OCI-LY7 (cell line): ENCODE results near the gene CD300LF. TPM values are rescaled to one million over a fixed set of nuclear protein-coding genes. Genes with fewer than 3 reads are reported as not detected.

ENCODE experiments used
- BruUV-seq: library from RNA; stranded (reverse); fragments of 400-500 nt; replicated peaks from 2 replicates; lab custom pipeline; 2021; lab: Mats Ljungman, UMichigan
- CTCF ChIA-PET: fragments of 300-600 bp; sonication (Branson Sonifier 250); formaldehyde crosslinking; loops from one replicate; lab custom pipeline; 2022; ENCODE audit warnings: antibody characterized with exemption; ENCODE audit not compliant: unreplicated experiment; lab: Charles Lee
- POLR2A ChIA-PET: fragments of 300-600 bp; sonication (Branson Sonifier 250); formaldehyde crosslinking; loops from one replicate; lab custom pipeline; 2022; ENCODE audit warnings: antibody characterized with exemption; lab: Charles Lee
- DNase-seq: peaks from one replicate; pipeline ENCODE4 v3.0.0-alpha.2; 2015; ENCODE audit warnings: low spot score
- H2AFZ ChIP-seq: fragments of 200-600 bp; sonication (generic), shearing (Covaris generic); 2 replicates; pipeline ENCODE4 v1.6.1; 2014; ENCODE audit warnings: mild to moderate bottlenecking, antibody characterized with exemption, low read length, moderate library complexity
- H3K27ac ChIP-seq: fragments of 200-600 bp; sonication (generic); 2 replicates; pipeline ENCODE4 v1.5.1; 2014; ENCODE audit warnings: mixed run types, low read depth, mild to moderate bottlenecking, moderate library complexity, low read length, inconsistent platforms; ENCODE audit not compliant: poor library complexity, severe bottlenecking
- H3K36me3 ChIP-seq: fragments of 200-600 bp; sonication (generic); 2 replicates; pipeline ENCODE4 v1.6.1; 2014; ENCODE audit warnings: mild to moderate bottlenecking, antibody characterized with exemption, low read length, moderate library complexity, mixed read lengths; ENCODE audit not compliant: insufficient read depth
- H3K4me1 ChIP-seq: fragments of 200-600 bp; sonication (generic); 2 replicates; pipeline ENCODE4 v1.5.1; 2014; ENCODE audit warnings: mild to moderate bottlenecking, low read length; ENCODE audit not compliant: insufficient read depth, poor library complexity, severe bottlenecking
- H3K4me2 ChIP-seq: fragments of 200-600 bp; sonication (generic); 2 replicates; pipeline ENCODE4 v1.6.1; 2014; ENCODE audit warnings: mild to moderate bottlenecking, low read length
- H3K4me3 ChIP-seq: fragments of 200-600 bp; sonication (generic); 2 replicates; pipeline ENCODE4 v1.5.1; 2014; ENCODE audit warnings: mild to moderate bottlenecking, low read depth, low read length; ENCODE audit not compliant: poor library complexity, severe bottlenecking
- H3K79me2 ChIP-seq: fragments of 200-600 bp; sonication (generic); 2 replicates; pipeline ENCODE4 v1.6.1; 2016; ENCODE audit warnings: low read depth, mild to moderate bottlenecking, low read length, moderate library complexity, mixed read lengths; ENCODE audit not compliant: insufficient read depth
- H3K9me2 ChIP-seq: fragments of 200-600 bp; sonication (generic); 2 replicates; pipeline ENCODE4 v1.6.1; 2016; ENCODE audit warnings: mild to moderate bottlenecking, low read length, mixed read lengths; ENCODE audit not compliant: insufficient read depth
- H3K9me3 ChIP-seq: fragments of 200-600 bp; sonication (generic); 2 replicates; pipeline ENCODE4 v1.6.1; 2014; ENCODE audit warnings: mild to moderate bottlenecking, mixed run types, low read length, mixed read lengths
- H4K20me1 ChIP-seq: fragments of 200-600 bp; sonication (generic); 2 replicates; pipeline ENCODE4 v1.6.1; 2014; ENCODE audit warnings: mild to moderate bottlenecking, antibody characterized with exemption, low read length, moderate library complexity, mixed read lengths; ENCODE audit not compliant: insufficient read depth
- CTCF ChIP-seq: fragments of 200-600 bp; sonication (generic); conservative IDR thresholded peaks from 2 replicates; pipeline ENCODE4 v1.5.1; 2014; ENCODE audit warnings: mild to moderate bottlenecking, antibody characterized with exemption, low read length, moderate library complexity, mixed read lengths
- EZH2phosphoT487 ChIP-seq: fragments of 200-600 bp; sonication (generic); IDR thresholded peaks from 2 replicates; pipeline ENCODE4 v1.6.1; 2018; ENCODE audit warnings: low read depth, borderline replicate concordance, mild to moderate bottlenecking, mixed run types, antibody characterized with exemption, low read length, moderate library complexity, mixed read lengths
- intact Hi-C: fragments of 100-400 bp; cut with micrococcal nuclease; formaldehyde crosslinking; loops from one replicate; pipeline ENCODE4 v1.10.0; 2022; ENCODE audit not compliant: unreplicated experiment
- total RNA-seq, 2 experiments: library from RNA; depleted of rRNA in 1 of 2; stranded (reverse); fragments of >200 nt in 1 of 2; shearing (Covaris generic) in 1 of 2; gene quantifications; 2 replicates each; pipeline ENCODE4 v1.2.3, GENCODE V29; 2014 to 2022

CD300LF gene
- total RNA-seq, 2 experiments from 2014 or later, result not detected

GRCh38 chr17:74652020-74652419, 60.7 kb downstream of the CD300LF start:
- H2AFZ ChIP-seq, result no peak overlapping the region
- H3K36me3 ChIP-seq, result no peaks in the 10 kb centered on the region
- H3K27ac ChIP-seq, result no peak overlapping the region
- no peak overlapping the region for H3K4me3 ChIP-seq
- BruUV-seq, result no TSS peak
- H3K9me2 ChIP-seq, result no peaks in the 10 kb centered on the region
- H3K9me3 ChIP-seq, result no peaks in the 10 kb centered on the region
- no peaks in the 10 kb centered on the region for H3K4me1 ChIP-seq
- intact Hi-C loops, result no loop called here
- ChIA-PET CTCF (no interaction called here), POLR2A (no interaction called here)
- DNase-seq, result no peak
- no peak overlapping the region for H3K4me2 ChIP-seq
- H3K79me2 ChIP-seq, result no peaks in the 10 kb centered on the region
- TF ChIP-seq EZH2phosphoT487, result no peak
- TF ChIP-seq CTCF, result no peak
- no peaks in the 10 kb centered on the region for H4K20me1 ChIP-seq

- Histone ChIP-seq H3K9me2 (no peaks in the 10 kb centered on the region), H3K9me3 (no peaks in the 10 kb centered on the region), H4K20me1 (no peaks in the 10 kb centered on the region), H2AFZ (no peak overlapping the region), H3K27ac (no peak overlapping the region), H3K36me3 (no peaks in the 10 kb centered on the region), H3K4me3 (no peak overlapping the region), H3K79me2 (no peaks in the 10 kb centered on the region), H3K4me2 (no peak overlapping the region), H3K4me1 (no peaks in the 10 kb centered on the region)
- no TSS peak for BruUV-seq
- ChIA-PET POLR2A (no interaction called here), CTCF (no interaction called here)
- intact Hi-C loops, result no loop called here
- TF ChIP-seq CTCF (no peak), EZH2phosphoT487 (no peak)
- no peak for DNase-seq
Observed at GRCh38 chr17:74649909-74650308, 62.8 kb downstream of the CD300LF start.

GRCh38 chr17:74647871-74648672, 64.7 kb downstream of the CD300LF start:
- TF ChIP-seq CTCF, result no peak
- TF ChIP-seq EZH2phosphoT487, result no peak
- no peak for DNase-seq
- CTCF ChIA-PET, result interaction anchor here (0.5 to 0.6 kb wide), 2 partner anchors 218 to 285 kb away, joined by 3 to 4 read pairs; no protein-coding TSS in a partner anchor
- intact Hi-C loops, result no loop called here
- no TSS peak for BruUV-seq
- Histone ChIP-seq H3K4me2 (no peak overlapping the region), H3K79me2 (no peaks in the 10 kb centered on the region), H3K36me3 (no peaks in the 10 kb centered on the region), H3K27ac (no peak overlapping the region), H2AFZ (no peak overlapping the region), H3K9me3 (no peaks in the 10 kb centered on the region), H3K4me3 (no peak overlapping the region), H4K20me1 (no peaks in the 10 kb centered on the region), H3K9me2 (no peaks in the 10 kb centered on the region), H3K4me1 (no peaks in the 10 kb centered on the region)
- POLR2A ChIA-PET, result interaction anchor here (0.9 kb wide), 1 partner anchor 9 kb away, joined by 5 read pairs; no protein-coding TSS in a partner anchor
